ENCODE results near the gene BANF2. TPM values are rescaled to one million over a fixed set of nuclear protein-coding genes. Genes with fewer than 3 reads are reported as not detected.

The BANF2 gene
- total RNA-seq, 1 experiment from 2014 or later = not detected

- CTCF ChIA-PET = no interaction called here
- H3K27me3 ChIP-seq (ENCODE audit: low read length) = no peaks in the 10 kb centered on the region
- H3K9ac ChIP-seq (ENCODE audit: low read length) = no peak overlapping the region
- H3K27ac ChIP-seq (ENCODE audit: low read length) = no peak overlapping the region
- POLR2A ChIA-PET (ENCODE audit: unreplicated experiment) = no interaction called here
- H3K36me3 ChIP-seq (ENCODE audit: low read depth, low read length) = peaks cover 24% of the 10 kb centered on the region
- no peak overlapping the region for H2AFZ ChIP-seq (ENCODE audit: low read length)
- no peak for TF ChIP-seq EZH2phosphoT487 (IDR thresholded peaks at IDR 0.05; ENCODE audit: borderline replicate concordance, low read length)
- TF ChIP-seq EZH2 (IDR thresholded peaks at IDR 0.05; ENCODE audit: low read length, unreplicated experiment) = no peak
- TF ChIP-seq CTCF (conservative IDR thresholded peaks at IDR 0.05; ENCODE audit: low read depth, low read length) = peak; percentile 64
- DNase-seq (peak; percentile 62), ATAC-seq (peak; percentile 47)
- H3K4me3 ChIP-seq (ENCODE audit: low read length) = no peak overlapping the region
- no peak overlapping the region for H3K4me2 ChIP-seq (ENCODE audit: low read length)
- H3K9me3 ChIP-seq (ENCODE audit: low read length) = no peaks in the 10 kb centered on the region
- no peaks in the 10 kb centered on the region for H3K9me2 ChIP-seq (replicated peaks; ENCODE audit: low read length)
- intact Hi-C loops (cut with micrococcal nuclease) = loop anchor here (10.0 kb wide), 1 partner anchor 343 kb away; no protein-coding TSS in a partner anchor
- BruUV-seq (replicated peaks) = no TSS peak
- peaks cover 26% of the 10 kb centered on the region for H3K4me1 ChIP-seq (ENCODE audit: insufficient read depth, low read length)
- H4K20me1 ChIP-seq (ENCODE audit: low read length) = 0 out of 2 replicates have a peak, but pooled peaks cover 17% of the 10 kb centered on the region
- H3K79me2 ChIP-seq (ENCODE audit: low read length) = peaks cover 89% of the 10 kb centered on the region
- H3F3A ChIP-seq (ENCODE audit: low read length, unreplicated experiment) = no peaks in the 10 kb centered on the region
These were observed 47.9 kb upstream of the BANF2 start for GRCh38 chr20:17651760-17652388.

GRCh38 chr20:17652411-17652810 lies 47.4 kb upstream of the BANF2 start:
- Histone ChIP-seq H4K20me1 (ENCODE audit: low read length) (0 out of 2 replicates have a peak, but pooled peaks cover 13% of the 10 kb centered on the region), H3K4me2 (ENCODE audit: low read length) (no peak overlapping the region), H3F3A (ENCODE audit: low read length, unreplicated experiment) (no peaks in the 10 kb centered on the region), H3K79me2 (ENCODE audit: low read length) (peaks cover 89% of the 10 kb centered on the region), H3K9ac (ENCODE audit: low read length) (no peak overlapping the region), H3K36me3 (ENCODE audit: low read depth, low read length) (peaks cover 27% of the 10 kb centered on the region), H3K9me2 (replicated peaks; ENCODE audit: low read length) (no peaks in the 10 kb centered on the region), H3K4me3 (ENCODE audit: low read length) (no peak overlapping the region), H2AFZ (ENCODE audit: low read length) (no peak overlapping the region), H3K9me3 (ENCODE audit: low read length) (no peaks in the 10 kb centered on the region), H3K4me1 (ENCODE audit: insufficient read depth, low read length) (peaks cover 26% of the 10 kb centered on the region), H3K27me3 (ENCODE audit: low read length) (no peaks in the 10 kb centered on the region), H3K27ac (ENCODE audit: low read length) (no peak overlapping the region)
- CTCF ChIA-PET = no interaction called here
- ATAC-seq (no peak), DNase-seq (no peak)
- no TSS peak for BruUV-seq (replicated peaks)
- POLR2A ChIA-PET (ENCODE audit: unreplicated experiment) = no interaction called here
- intact Hi-C loops (cut with micrococcal nuclease) = loop anchor here (10.0 kb wide), 1 partner anchor 342 kb away; no protein-coding TSS in a partner anchor
- no peak for TF ChIP-seq CTCF (conservative IDR thresholded peaks at IDR 0.05; ENCODE audit: low read depth, low read length)
- TF ChIP-seq EZH2phosphoT487 (IDR thresholded peaks at IDR 0.05; ENCODE audit: borderline replicate concordance, low read length) = no peak
- TF ChIP-seq EZH2 (IDR thresholded peaks at IDR 0.05; ENCODE audit: low read length, unreplicated experiment) = no peak

Data from PC-3 (cell line).